CD4-positive, alpha-beta T cell (primary cell): ENCODE results near the gene SKIDA1. TPM values are rescaled to one million over a fixed set of nuclear protein-coding genes. Genes with fewer than 3 reads are reported as not detected.

ENCODE experiments used
- ATAC-seq: fragments of 200-7000 bp; cut with Tn5 transposase; one replicate; pipeline ENCODE4 v1.10.0; 2022; ENCODE audit warnings: mild to moderate bottlenecking; ENCODE audit not compliant: poor library complexity
- CTCF ChIA-PET: fragments of 350-600 bp; sonication (Branson Sonifier 250); formaldehyde crosslinking; loops from one replicate; lab custom pipeline; 2021; ENCODE audit warnings: antibody characterized with exemption, inconsistent platforms; lab: Charles Lee
- POLR2A ChIA-PET: fragments of 350-600 bp; sonication (Branson Sonifier 250); formaldehyde crosslinking; loops from one replicate; lab custom pipeline; 2021; ENCODE audit warnings: antibody characterized with exemption, inconsistent platforms; lab: Charles Lee
- DNase-seq, 14 experiments: peaks; one replicate each; pipeline ENCODE4 v3.0.0-alpha.2; 2013 to 2020; ENCODE audit warnings: mixed read lengths in 2 of 14
- H3K27ac ChIP-seq, 2 donors: one replicate each; pipeline versions ENCODE4 v1.5.1 to v1.7.0; 2013; ENCODE audit warnings: low read length in 2 of 2, low read depth in 1 of 2, mild to moderate bottlenecking in 1 of 2
- H3K27me3 ChIP-seq, 2 experiments: 1 replicate in 1 of 2; 2 replicates in 1 of 2; pipeline versions ENCODE4 v1.6.1 to v1.7.0; 2013; ENCODE audit warnings: low read length in 2 of 2, control low read depth in 1 of 2, mild to moderate bottlenecking in 1 of 2, moderate library complexity in 1 of 2; ENCODE audit not compliant: insufficient read depth in 2 of 2, control insufficient read depth in 1 of 2
- H3K36me3 ChIP-seq: one replicate; pipeline ENCODE4 v1.6.1; 2013; ENCODE audit warnings: low read length, control low read depth; ENCODE audit not compliant: insufficient read depth
- H3K4me1 ChIP-seq: one replicate; pipeline ENCODE4 v1.6.1; 2013; ENCODE audit warnings: low read length, control low read depth; ENCODE audit not compliant: insufficient read depth
- H3K4me3 ChIP-seq: one replicate; pipeline ENCODE4 v1.5.1; 2013; ENCODE audit warnings: mild to moderate bottlenecking, low read length, moderate library complexity
- H3K9me3 ChIP-seq, 2 experiments: 1 replicate in 1 of 2; 2 replicates in 1 of 2; pipeline versions ENCODE4 v1.6.1 to v1.7.0; 2013; ENCODE audit warnings: low read length in 2 of 2, mild to moderate bottlenecking in 2 of 2, control low read depth in 1 of 2, moderate library complexity in 1 of 2; ENCODE audit not compliant: control insufficient read depth in 1 of 2, insufficient read depth in 1 of 2
- H3K27ac Mint-ChIP-seq: one replicate; pipeline ENCODE4 v1.8.0; 2020; ENCODE audit warnings: mixed read lengths
- H3K27me3 Mint-ChIP-seq: one replicate; pipeline ENCODE4 v1.8.0; 2021; ENCODE audit warnings: mixed read lengths
- H3K36me3 Mint-ChIP-seq: one replicate; pipeline ENCODE4 v1.8.0; 2021; ENCODE audit warnings: low read depth, mixed read lengths
- H3K4me1 Mint-ChIP-seq: one replicate; pipeline ENCODE4 v1.8.0; 2021; ENCODE audit warnings: low read depth, mixed read lengths
- H3K4me3 Mint-ChIP-seq: one replicate; pipeline ENCODE4 v1.8.0; 2020; ENCODE audit warnings: mild to moderate bottlenecking, mixed read lengths
- H3K9me3 Mint-ChIP-seq: one replicate; pipeline ENCODE4 v1.8.0; 2020; ENCODE audit warnings: mixed read lengths
- CTCF ChIP-seq: fragments of 200-600 bp; IDR thresholded peaks from one replicate; pipeline ENCODE4 v1.8.0; 2022; ENCODE audit warnings: antibody characterized with exemption, mild to moderate bottlenecking
- intact Hi-C, 2 experiments: fragments of 100-400 bp; cut with DNase I in 1 of 2; cut with micrococcal nuclease in 1 of 2; formaldehyde crosslinking; loops; one replicate each; pipeline versions ENCODE4 v1.15.1 to v1.9.0; 2023 to 2025; cut with DNase I, micrococcal nuclease
- total RNA-seq, 174 experiments: library from RNA in 2 of 174; stranded (reverse) in 2 of 174; gene quantifications; one replicate each; pipeline ENCODE4 v1.2.3 and lab custom pipeline; 2021 to 2026

SKIDA1 gene
- total RNA-seq, 2 experiments from 2014 or later, result 0.22 to 0.25 TPM

DNA sequence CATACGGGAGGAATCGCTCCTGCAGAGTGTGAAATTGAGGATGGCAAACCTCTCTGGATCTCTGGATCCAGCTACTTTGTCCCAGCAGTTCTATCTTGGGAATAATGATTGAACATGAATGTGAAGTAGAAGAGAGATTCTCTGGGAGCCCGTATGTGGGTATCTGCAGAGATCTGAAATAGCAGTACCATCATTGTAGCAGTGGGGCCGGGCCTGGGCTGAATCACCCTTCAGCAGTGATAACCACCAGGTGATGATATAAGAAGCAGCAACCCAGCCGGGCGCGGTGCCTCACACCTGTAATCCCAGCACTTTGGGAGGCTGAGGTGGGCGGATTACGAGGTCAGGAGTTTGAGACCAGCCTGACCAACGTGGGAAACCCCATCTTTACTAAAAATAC lies 51.9 kb downstream of the SKIDA1 start:
- Mint-ChIP-seq H3K27me3 (peaks cover 4% of the 10 kb centered on the region), H3K4me1 (no peaks in the 10 kb centered on the region), H3K9me3 (no peaks in the 10 kb centered on the region), H3K36me3 (no peaks in the 10 kb centered on the region), H3K27ac (no peak overlapping the region), H3K4me3 (no peak overlapping the region)
- Histone ChIP-seq H3K36me3 (no peaks in the 10 kb centered on the region), H3K27me3 (no peaks in the 10 kb centered on the region), H3K4me3 (no peak overlapping the region), H3K27ac (no peak overlapping the region), H3K4me1 (no peaks in the 10 kb centered on the region), H3K9me3 (no peaks in the 10 kb centered on the region)
- TF ChIP-seq CTCF, result no peak
- DNase-seq, result no peak
- ATAC-seq, result no peak
- intact Hi-C loops, result no loop called here
- POLR2A ChIA-PET, result no interaction called here
- CTCF ChIA-PET, result no interaction called here

GRCh38 chr10:21473135-21473534 lies 52.3 kb downstream of the SKIDA1 start:
- Histone ChIP-seq H3K36me3 (no peaks in the 10 kb centered on the region), H3K27me3 (no peaks in the 10 kb centered on the region), H3K27ac (no peak overlapping the region), H3K4me1 (no peaks in the 10 kb centered on the region), H3K9me3 (no peaks in the 10 kb centered on the region), H3K4me3 (no peak overlapping the region)
- CTCF ChIA-PET, result interaction anchor here (1.3 kb wide), 1 partner anchor 416 kb away, joined by 3 read pairs; no protein-coding TSS in a partner anchor
- intact Hi-C loops, result no loop called here
- POLR2A ChIA-PET, result no interaction called here
- DNase-seq, result no peak
- H3K9me3 Mint-ChIP-seq, result no peaks in the 10 kb centered on the region
- no peak for ATAC-seq
- no peaks in the 10 kb centered on the region for H3K4me1 Mint-ChIP-seq
- no peak overlapping the region for H3K27ac Mint-ChIP-seq
- no peak overlapping the region for H3K4me3 Mint-ChIP-seq
- H3K27me3 Mint-ChIP-seq, result peaks cover 4% of the 10 kb centered on the region
- no peaks in the 10 kb centered on the region for H3K36me3 Mint-ChIP-seq
- TF ChIP-seq CTCF, result no peak

DNA sequence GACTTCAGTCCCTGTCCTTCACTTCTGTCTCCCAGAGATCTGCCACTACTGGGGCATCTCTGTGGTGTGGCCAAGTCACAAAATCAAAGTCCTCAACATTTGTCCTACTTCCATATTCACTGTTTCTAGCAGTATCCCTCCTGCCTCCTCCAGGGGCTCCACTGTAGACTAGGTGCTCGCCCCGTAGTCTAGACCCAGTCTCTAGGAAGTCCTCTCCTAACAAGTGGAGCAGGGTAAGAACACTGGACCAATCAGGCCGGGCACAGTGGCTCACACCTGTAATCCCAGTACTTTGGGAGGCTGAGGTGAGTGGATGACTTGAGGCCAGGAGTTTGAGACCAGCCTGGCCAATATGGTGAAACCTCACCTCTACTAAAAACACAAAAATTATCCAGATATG lies 57.4 kb downstream of the SKIDA1 start:
- CTCF ChIA-PET, result no interaction called here
- no peak for DNase-seq
- H3K36me3 Mint-ChIP-seq, result no peaks in the 10 kb centered on the region

More for the DNA sequence above, 57.4 kb downstream of the SKIDA1 start:
- H3K36me3 ChIP-seq, result no peaks in the 10 kb centered on the region
- Mint-ChIP-seq H3K4me1 (no peaks in the 10 kb centered on the region), H3K9me3 (no peaks in the 10 kb centered on the region), H3K4me3 (no peak overlapping the region), H3K27me3 (peaks cover 4% of the 10 kb centered on the region), H3K27ac (no peak overlapping the region)
- H3K4me1 ChIP-seq, result no peaks in the 10 kb centered on the region
- intact Hi-C loops, result no loop called here
- ATAC-seq, result no peak
- H3K27me3 ChIP-seq, result peaks cover 0 to 3% of the 10 kb centered on the region in 2 experiments
- no peaks in the 10 kb centered on the region for H3K9me3 ChIP-seq
- POLR2A ChIA-PET, result no interaction called here
- no peak overlapping the region for H3K4me3 ChIP-seq
- no peak overlapping the region for H3K27ac ChIP-seq
- no peak for TF ChIP-seq CTCF
